SH-SY5Y (cell line): ENCODE data around the gene SPSB1.

Source experiments
- GATA2 ChIP-seq: IDR thresholded peaks from 2 replicates; pipeline ENCODE4 v1.6.1; 2011; ENCODE audit warnings: mild to moderate bottlenecking, low read depth, low read length
- GATA3 ChIP-seq: IDR thresholded peaks from 2 replicates; pipeline ENCODE4 v1.6.1; 2011; ENCODE audit warnings: low read depth, mild to moderate bottlenecking, low read length, moderate library complexity

SPSB1 gene

DNA sequence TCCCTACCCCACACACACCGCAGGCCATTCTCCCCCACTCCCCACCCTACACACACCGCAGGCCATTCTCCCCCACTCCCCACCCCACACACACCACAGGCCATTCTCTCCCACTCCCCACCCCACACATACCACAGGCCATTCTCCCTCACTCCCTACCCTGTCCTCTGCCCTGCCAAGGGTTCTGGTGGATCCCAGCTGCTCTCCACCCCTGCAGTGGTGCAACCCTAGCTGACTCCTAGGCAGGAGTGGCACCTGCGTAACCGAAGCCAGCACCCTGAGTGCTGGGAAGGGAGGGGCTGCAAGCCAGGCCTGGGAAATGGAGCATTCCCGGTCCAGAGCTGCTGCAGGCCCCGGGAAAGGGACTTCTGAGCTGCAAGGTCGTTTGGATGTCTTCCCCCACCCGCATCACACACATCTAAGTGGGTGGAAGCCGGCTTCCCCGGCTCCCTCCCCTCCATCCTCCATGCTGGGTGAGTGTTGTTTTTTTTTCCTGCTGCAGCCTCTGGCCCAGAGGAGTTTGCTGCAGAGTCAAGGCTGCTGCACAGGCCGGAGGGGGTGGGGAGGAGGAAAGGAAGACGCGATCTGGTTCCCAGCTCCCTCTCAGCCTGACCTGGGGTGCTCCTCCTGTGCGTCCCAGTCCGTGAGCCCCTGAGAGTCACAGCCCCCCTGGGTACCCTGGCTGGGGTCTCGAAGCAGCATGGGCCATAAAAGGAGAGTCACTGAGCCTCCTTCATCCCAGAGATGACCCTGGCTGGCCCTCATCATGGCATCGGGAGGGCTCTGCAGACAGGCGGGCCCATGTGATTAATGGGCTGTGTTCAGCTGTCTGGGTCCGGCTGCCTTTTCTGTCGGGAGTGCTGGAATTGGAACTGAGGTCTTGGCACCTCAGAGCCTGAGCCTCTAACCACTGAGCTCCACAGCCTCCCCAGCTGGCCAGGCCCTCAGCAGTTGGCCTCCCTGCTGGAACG, 42.0 kb upstream of the SPSB1 start:
- TF ChIP-seq GATA3 = no peak
- TF ChIP-seq GATA2 = no peak

GRCh38 chr1:9251501-9251900, 41.2 kb upstream of the SPSB1 start:
- TF ChIP-seq GATA3 (no peak), GATA2 (no peak)

GRCh38 chr1:9253004-9253403, 39.7 kb upstream of the SPSB1 start:
- TF ChIP-seq GATA2 (no peak), GATA3 (no peak)

DNA sequence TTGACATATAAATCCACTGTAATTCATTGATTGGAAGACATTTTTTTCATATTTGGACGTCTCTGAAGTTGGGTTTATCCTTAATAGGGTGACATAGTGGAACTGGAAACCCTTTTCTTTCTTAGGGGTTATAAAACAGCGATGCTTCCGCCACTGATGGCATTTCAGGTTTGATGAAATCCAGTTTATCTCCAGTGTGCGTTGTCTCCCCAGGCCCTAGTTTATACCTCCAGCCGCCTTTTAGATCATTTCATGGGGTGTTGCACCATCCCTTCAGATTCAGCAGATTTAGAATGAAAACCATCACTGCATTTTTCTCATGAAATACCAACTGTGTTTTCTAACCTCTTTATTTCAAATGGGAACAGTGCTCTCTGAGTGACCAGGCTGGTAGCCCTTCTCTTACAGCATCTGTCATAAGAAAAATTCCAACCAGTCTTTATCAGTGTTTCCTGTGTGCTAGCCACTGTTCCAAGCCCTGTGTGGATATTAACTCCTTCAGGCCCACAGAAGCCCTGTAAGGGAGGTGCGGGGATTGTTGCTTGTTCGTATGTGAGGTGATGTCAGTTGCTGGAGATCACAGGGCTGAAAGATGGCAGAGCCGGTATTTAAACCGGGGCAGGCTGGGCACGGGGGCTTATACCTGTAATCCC, 39.1 kb upstream of the SPSB1 start:
- TF ChIP-seq GATA3 (no peak), GATA2 (no peak)

- TF ChIP-seq GATA2 (no peak), GATA3 (no peak)
These were observed 36.4 kb upstream of the SPSB1 start for GRCh38 chr1:9256332-9256731.

DNA sequence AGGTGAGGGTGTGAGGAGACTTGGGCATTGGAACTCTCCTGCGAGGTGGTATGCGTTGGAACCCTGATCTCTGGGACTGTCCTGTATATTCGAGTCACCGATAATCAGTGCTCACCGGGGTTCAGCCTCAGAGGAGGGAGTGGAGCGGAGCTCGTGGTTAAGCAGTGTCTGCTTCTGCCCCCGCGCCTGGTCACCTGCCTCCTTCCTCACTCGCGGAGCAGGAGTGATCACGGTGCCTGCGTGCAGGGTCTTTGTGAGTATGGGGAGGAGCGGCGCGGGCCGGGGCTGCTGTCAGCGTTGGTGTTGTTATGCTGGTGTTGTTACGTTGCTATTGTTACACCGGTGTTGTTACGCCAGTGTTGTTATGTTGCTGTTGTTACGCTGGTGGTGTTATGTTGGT, 34.8 kb upstream of the SPSB1 start:
- no peak for TF ChIP-seq GATA2
- TF ChIP-seq GATA3 = no peak

- TF ChIP-seq GATA2 (no peak), GATA3 (no peak)
These were observed 34.1 kb upstream of the SPSB1 start for GRCh38 chr1:9258629-9259028.

DNA sequence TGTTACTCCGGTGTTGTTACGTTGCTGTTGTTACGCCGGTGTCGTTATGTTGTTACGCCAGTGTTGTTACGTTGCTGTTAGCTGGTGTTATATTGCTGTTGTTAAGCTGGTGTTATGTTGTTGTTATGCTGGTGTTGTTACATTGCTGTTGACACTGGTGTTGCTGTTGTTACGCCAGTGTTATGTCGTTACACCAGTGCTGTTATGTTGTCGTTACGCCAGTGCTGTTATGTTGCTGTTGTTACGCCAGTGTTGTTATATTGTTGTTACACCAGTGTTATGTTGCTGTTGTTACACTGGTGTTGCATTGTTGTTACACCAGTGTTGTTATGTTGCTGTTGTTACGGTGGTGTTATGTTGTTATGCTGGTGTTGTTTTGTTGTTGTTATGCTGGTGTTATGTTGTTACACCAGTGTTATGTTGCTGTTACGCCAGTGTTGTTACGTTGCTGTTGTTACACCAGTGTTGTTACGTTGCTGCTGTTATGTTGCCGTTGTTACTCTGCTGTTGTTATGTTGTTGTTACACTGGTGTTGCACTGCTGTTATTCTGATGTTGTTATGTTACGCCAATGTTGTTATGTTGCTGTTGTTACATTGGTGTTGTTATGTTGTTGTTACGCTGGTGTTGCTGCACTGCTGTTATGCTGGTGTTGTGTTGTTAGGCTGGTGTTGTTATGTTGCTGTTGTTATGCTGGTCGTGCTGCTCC, 32.5 kb upstream of the SPSB1 start:
- TF ChIP-seq GATA2 = no peak
- no peak for TF ChIP-seq GATA3

- TF ChIP-seq GATA3 = no peak
- no peak for TF ChIP-seq GATA2
These were observed 31.2 kb upstream of the SPSB1 start for GRCh38 chr1:9261496-9261895.

DNA sequence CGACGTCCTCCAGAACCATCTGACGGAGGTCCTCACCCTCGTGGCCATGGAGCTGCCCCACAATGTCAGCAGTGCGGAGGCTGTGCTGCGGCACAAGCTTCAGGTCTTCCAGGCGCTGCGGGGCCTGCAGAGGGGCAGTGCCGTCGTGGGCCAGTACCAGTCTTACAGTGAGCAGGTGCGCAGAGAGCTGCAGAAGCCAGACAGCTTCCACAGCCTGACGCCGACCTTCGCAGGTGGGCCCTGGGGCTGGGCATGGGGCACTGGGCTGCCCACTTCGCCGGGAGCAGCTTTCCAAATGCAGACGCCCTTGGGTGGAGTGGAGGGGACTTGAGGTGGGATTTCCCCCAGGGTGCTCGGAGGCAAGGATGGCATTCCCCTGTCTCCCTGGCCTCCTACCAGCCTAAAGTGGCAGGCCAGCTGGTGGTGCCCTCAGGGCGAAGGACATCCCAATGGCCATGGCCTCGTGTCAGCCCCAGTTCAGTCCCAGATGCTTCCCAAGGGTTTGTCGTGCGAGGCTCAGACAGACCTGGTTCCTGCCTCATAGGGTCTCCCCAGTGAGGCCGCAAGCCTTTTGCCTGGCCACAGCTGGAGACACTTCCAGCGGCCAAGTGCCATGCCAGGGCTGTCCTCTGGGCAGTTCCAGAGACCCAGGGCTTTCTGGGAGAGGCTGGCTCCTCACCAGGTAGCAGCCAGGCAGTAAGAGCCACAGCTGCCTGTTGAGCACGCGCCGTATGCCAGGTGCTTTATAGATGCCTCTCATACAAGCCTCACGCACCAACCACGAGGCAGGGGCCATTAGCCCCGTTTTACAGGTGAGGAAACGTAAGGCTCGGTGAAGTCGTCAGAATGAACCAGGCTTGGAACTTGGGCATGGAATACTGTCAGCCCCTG, 30.4 kb upstream of the SPSB1 start:
- no peak for TF ChIP-seq GATA3
- TF ChIP-seq GATA2 = no peak

GRCh38 chr1:9263276-9263855, 29.3 kb upstream of the SPSB1 start:
- TF ChIP-seq GATA2 = no peak
- no peak for TF ChIP-seq GATA3

DNA sequence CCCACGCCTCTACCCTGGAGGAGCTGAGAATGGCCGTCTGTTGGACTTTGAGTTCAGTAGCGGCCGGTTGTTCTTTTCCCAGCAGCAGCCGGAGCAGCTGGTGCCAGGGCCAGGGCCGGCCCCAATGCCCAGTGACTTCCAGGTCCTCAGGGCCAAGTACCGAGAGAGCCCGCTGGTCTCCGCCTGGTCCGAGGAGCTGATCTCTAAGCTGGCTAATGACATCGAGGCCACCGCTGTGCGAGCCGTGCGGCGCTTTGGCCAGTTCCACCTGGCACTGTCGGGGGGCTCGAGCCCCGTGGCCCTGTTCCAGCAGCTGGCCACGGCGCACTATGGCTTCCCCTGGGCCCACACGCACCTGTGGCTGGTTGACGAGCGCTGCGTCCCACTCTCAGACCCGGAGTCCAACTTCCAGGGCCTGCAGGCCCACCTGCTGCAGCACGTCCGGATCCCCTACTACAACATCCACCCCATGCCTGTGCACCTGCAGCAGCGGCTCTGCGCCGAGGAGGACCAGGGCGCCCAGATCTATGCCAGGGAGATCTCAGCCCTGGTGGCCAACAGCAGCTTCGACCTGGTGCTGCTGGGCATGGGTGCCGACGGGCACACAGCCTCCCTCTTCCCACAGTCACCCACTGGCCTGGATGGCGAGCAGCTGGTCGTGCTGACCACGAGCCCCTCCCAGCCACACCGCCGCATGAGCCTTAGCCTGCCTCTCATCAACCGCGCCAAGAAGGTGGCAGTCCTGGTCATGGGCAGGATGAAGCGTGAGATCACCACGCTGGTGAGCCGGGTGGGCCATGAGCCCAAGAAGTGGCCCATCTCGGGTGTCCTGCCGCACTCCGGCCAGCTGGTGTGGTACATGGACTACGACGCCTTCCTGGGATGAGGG, 28.5 kb upstream of the SPSB1 start:
- TF ChIP-seq GATA3 (no peak), GATA2 (no peak)

GRCh38 chr1:9265037-9265436, 27.7 kb upstream of the SPSB1 start:
- TF ChIP-seq GATA2 (no peak), GATA3 (no peak)

GRCh38 chr1:9265968-9266367, 26.7 kb upstream of the SPSB1 start:
- TF ChIP-seq GATA2 (no peak), GATA3 (no peak)
